Esophagus muscularis mucosa (tissue), 4 donors: ENCODE measurements around the gene ADCY4. TPM values are rescaled to one million over a fixed set of nuclear protein-coding genes. Genes with fewer than 3 reads are reported as not detected.
A peak's percentile ranks its signal among the peaks of the same experiment; 100 is the strongest.

Experiments
- DNase-seq: peaks from one replicate; pipeline ENCODE4 v3.0.0-alpha.2; 2017; ENCODE audit errors: extremely low spot score
- H3K27ac ChIP-seq, 4 donors: fragments of 200-600 bp; sonication (generic); replicated peaks in 1 of 4; 1 replicate in 3 of 4; 2 replicates in 1 of 4; pipeline ENCODE4 v1.5.1; 2016 to 2019; ENCODE audit warnings: mild to moderate bottlenecking in 1 of 4
- H3K27me3 ChIP-seq, 4 donors: fragments of 200-600 bp; sonication (generic); one replicate each; pipeline versions ENCODE4 v1.5.1 to v1.6.0; 2016 to 2019
- H3K36me3 ChIP-seq, 4 donors: fragments of 200-600 bp; sonication (generic); one replicate each; pipeline ENCODE4 v1.5.1; 2016 to 2019
- H3K4me1 ChIP-seq, 4 donors: fragments of 200-600 bp; sonication (generic); one replicate each; pipeline ENCODE4 v1.5.1; 2016 to 2019
- H3K4me3 ChIP-seq, 4 donors: fragments of 200-600 bp; sonication (generic); 1 replicate in 2 of 4; 2 replicates in 2 of 4; pipeline ENCODE4 v1.5.1; 2016 to 2019; ENCODE audit warnings: mild to moderate bottlenecking in 4 of 4, moderate library complexity in 1 of 4
- H3K9me3 ChIP-seq, 4 donors: fragments of 200-600 bp; sonication (generic); 1 replicate in 3 of 4; 2 replicates in 1 of 4; pipeline ENCODE4 v1.5.1; 2016 to 2019
- EP300 ChIP-seq: sonication (generic); formaldehyde crosslinking; IDR thresholded peaks from one replicate; pipeline ENCODE4 v1.6.1; 2017; ENCODE audit warnings: antibody characterized with exemption
- POLR2A ChIP-seq: fragments of 450-650 bp; IDR thresholded peaks from one replicate; pipeline ENCODE4 v1.6.1; 2017; ENCODE audit warnings: antibody characterized with exemption, moderate library complexity, mild to moderate bottlenecking, low read depth
- POLR2AphosphoS5 ChIP-seq, 2 donors: sonication (generic); formaldehyde crosslinking; IDR thresholded peaks; one replicate each; pipeline ENCODE4 v1.6.1; 2017; ENCODE audit warnings: antibody characterized with exemption in 2 of 2
- WGBS: methylation state at CpG from one replicate; pipeline ENCODE4 v1.1.5; 2018; 5-methylcytosine and 5-hydroxymethylcytosine counted together
- intact Hi-C: fragments of 100-400 bp; cut with DNase I; formaldehyde crosslinking; loops from one replicate; pipeline ENCODE4 v1.15.1; 2023
- total RNA-seq, 4 donors: library from RNA; depleted of rRNA; stranded (reverse); fragments of >200 nt; gene quantifications; one replicate each; pipeline versions ENCODE4 v1.1.0 to v1.2.1, GENCODE V29; 2016
- TF ChIP-seq, protein P1 (sequence below), 3 experiments: fragments of 200-600 bp in 2 of 3; fragments of 450-650 bp in 1 of 3; sonication (generic) in 2 of 3; IDR thresholded peaks; one replicate each; pipeline ENCODE4 v1.5.1; 2017 to 2019; ENCODE audit warnings: antibody characterized with exemption in 3 of 3, mild to moderate bottlenecking in 2 of 3, moderate library complexity in 1 of 3

ADCY4 gene
- total RNA-seq, 4 donors from 2014 or later, result 21.5 to 36.9 (median 27.9) TPM

GRCh38 chr14:24315807-24316596 is 18.9 kb downstream of the ADCY4 start:
- Histone ChIP-seq H3K4me1 (peaks cover 23 to 65% (median 48%) of the 10 kb centered on the region in 4 donors), H3K27me3 (peaks cover 0 to 62% (median 18%) of the 10 kb centered on the region in 4 donors), H3K9me3 (no peaks in the 10 kb centered on the region), H3K36me3 (peaks cover 0 to 23% (median 0%) of the 10 kb centered on the region in 4 donors), H3K27ac (peak overlapping the region; percentile 5 to 71 (median 58)), H3K4me3 (peak overlapping the region in 1 of 4 donors; percentile 9)
- no peak for TF ChIP-seq POLR2A
- TF ChIP-seq POLR2AphosphoS5 (IDR thresholded peaks at IDR 0.05), result peak; percentile 45 to 54
- TF ChIP-seq, protein P1, sequence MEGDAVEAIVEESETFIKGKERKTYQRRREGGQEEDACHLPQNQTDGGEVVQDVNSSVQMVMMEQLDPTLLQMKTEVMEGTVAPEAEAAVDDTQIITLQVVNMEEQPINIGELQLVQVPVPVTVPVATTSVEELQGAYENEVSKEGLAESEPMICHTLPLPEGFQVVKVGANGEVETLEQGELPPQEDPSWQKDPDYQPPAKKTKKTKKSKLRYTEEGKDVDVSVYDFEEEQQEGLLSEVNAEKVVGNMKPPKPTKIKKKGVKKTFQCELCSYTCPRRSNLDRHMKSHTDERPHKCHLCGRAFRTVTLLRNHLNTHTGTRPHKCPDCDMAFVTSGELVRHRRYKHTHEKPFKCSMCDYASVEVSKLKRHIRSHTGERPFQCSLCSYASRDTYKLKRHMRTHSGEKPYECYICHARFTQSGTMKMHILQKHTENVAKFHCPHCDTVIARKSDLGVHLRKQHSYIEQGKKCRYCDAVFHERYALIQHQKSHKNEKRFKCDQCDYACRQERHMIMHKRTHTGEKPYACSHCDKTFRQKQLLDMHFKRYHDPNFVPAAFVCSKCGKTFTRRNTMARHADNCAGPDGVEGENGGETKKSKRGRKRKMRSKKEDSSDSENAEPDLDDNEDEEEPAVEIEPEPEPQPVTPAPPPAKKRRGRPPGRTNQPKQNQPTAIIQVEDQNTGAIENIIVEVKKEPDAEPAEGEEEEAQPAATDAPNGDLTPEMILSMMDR (IDR thresholded peaks at IDR 0.05), result peak in 1 of 3 experiments; percentile 31
- 47% methylated on average over 5 of the region's 70 CpGs for WGBS
- DNase-seq, result no peak
- intact Hi-C loops, result no loop called here

- Histone ChIP-seq H3K4me3 (no peak overlapping the region), H3K9me3 (no peaks in the 10 kb centered on the region), H3K36me3 (peaks cover 0 to 16% (median 0%) of the 10 kb centered on the region in 4 donors), H3K4me1 (peaks cover 30 to 72% (median 54%) of the 10 kb centered on the region in 4 donors), H3K27ac (peak overlapping the region; percentile 5 to 71 (median 58)), H3K27me3 (peaks cover 0 to 57% (median 18%) of the 10 kb centered on the region in 4 donors)
- intact Hi-C loops, result no loop called here
- no peak for DNase-seq
- WGBS, result 90% methylated on average over 6 of the region's 10 CpGs
- TF ChIP-seq EP300 (no peak), POLR2AphosphoS5 (IDR thresholded peaks at IDR 0.05) (no peak), POLR2A (no peak)
- TF ChIP-seq, protein P1 (IDR thresholded peaks at IDR 0.05), result no peak
Measured at GRCh38 chr14:24315243-24315806, 19.5 kb downstream of the ADCY4 start.

DNA sequence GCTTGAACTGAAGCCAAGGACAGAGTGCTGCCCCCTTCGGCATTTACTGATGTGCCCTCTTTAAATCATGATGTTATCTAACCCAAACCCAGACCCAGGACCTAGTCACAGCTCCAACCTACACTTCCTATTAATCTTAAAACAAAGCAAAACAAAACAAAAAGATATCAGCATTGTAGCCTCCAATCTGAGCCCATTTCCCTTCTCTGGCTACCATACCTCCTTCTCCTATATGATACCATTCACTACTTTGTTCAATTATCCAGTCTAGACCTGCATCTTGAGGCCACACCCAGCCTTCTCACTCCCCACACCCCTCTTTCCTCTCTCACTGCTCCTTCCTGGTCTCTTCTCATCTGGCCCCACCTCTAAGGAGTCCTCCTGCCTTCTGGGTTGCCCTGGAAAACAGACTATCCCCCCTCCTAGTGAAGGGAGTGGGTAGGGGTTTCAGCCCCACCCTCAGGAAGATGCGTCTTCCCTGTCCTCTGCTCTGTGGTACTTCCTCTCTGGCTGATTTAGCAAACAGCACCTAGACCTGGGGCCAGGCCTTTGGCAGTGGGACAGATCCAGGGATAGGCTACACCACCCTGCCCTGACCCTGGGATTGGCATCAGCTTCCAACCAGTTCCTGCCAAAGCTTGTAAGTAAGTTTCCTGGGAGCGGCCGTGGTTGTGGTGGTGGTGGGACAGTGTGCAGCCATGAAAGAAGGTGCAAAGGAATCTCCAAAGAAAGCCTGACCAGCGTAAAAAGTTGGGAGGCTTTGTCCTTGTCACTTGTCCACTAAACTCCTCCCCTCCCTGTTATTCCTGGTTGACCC is 20.3 kb downstream of the ADCY4 start:
- no peak overlapping the region for H3K4me3 ChIP-seq
- peak overlapping the region in 3 of 4 donors; percentile 30 to 71 (median 31) for H3K27ac ChIP-seq
- no peak for TF ChIP-seq POLR2A
- TF ChIP-seq, protein P1 (IDR thresholded peaks at IDR 0.05), result no peak
- TF ChIP-seq POLR2AphosphoS5 (IDR thresholded peaks at IDR 0.05), result no peak
- no peak for TF ChIP-seq EP300
- no peaks in the 10 kb centered on the region for H3K9me3 ChIP-seq
- peaks cover 37 to 79% (median 62%) of the 10 kb centered on the region in 4 donors for H3K4me1 ChIP-seq
- WGBS, result 77% methylated on average over 5 of the region's 5 CpGs
- peaks cover 0 to 50% (median 17%) of the 10 kb centered on the region in 4 donors for H3K27me3 ChIP-seq
- intact Hi-C loops, result loop anchor here (5.0 kb wide), 1 partner anchor 123 kb away; no protein-coding TSS in a partner anchor
- no peak for DNase-seq
- peaks cover 0 to 9% (median 0%) of the 10 kb centered on the region in 4 donors for H3K36me3 ChIP-seq

GRCh38 chr14:24313913-24314312 is 21.0 kb downstream of the ADCY4 start:
- peaks cover 0 to 2% (median 0%) of the 10 kb centered on the region in 4 donors for H3K36me3 ChIP-seq
- H3K27me3 ChIP-seq, result peaks cover 0 to 43% (median 13%) of the 10 kb centered on the region in 4 donors
- 83% methylated on average over 2 of the region's 2 CpGs for WGBS
- H3K4me3 ChIP-seq, result no peak overlapping the region
- DNase-seq, result no peak
- intact Hi-C loops, result loop anchor here (5.0 kb wide), 1 partner anchor 123 kb away; no protein-coding TSS in a partner anchor
- no peaks in the 10 kb centered on the region for H3K9me3 ChIP-seq
- peak overlapping the region in 2 of 4 donors; percentile 27 to 30 for H3K27ac ChIP-seq
- H3K4me1 ChIP-seq, result peaks cover 42 to 83% (median 67%) of the 10 kb centered on the region in 4 donors
- TF ChIP-seq POLR2AphosphoS5 (IDR thresholded peaks at IDR 0.05) (no peak), EP300 (no peak), POLR2A (no peak)
- TF ChIP-seq, protein P1 (IDR thresholded peaks at IDR 0.05), result no peak
